Measurements from ENCODE around the gene AGPAT1.

GRCh38 chr6:32194388-32194787 is 18.5 kb upstream of the AGPAT1 start:
- TF ChIP-seq EZH2 (IDR thresholded peaks at IDR 0.05; ENCODE audit: low read length) = no peak
- TF ChIP-seq CTCF (optimal IDR thresholded peaks at IDR 0.05 in 1 of 3, IDR thresholded peaks at IDR 0.05 in 1 of 3, conservative IDR thresholded peaks at IDR 0.05 in 1 of 3; ENCODE audit: extremely low read depth in 1 of 3, insufficient read depth in 2 of 3, low read length in 3 of 3) = no peak

Data from keratinocyte (primary cell).